ENCODE data around the gene MDFIC. TPM values are rescaled to one million over a fixed set of nuclear protein-coding genes. Genes with fewer than 3 reads are reported as not detected.

Gene MDFIC
- total RNA-seq, 1 experiment from 2014 or later, result 18.6 TPM

DNA sequence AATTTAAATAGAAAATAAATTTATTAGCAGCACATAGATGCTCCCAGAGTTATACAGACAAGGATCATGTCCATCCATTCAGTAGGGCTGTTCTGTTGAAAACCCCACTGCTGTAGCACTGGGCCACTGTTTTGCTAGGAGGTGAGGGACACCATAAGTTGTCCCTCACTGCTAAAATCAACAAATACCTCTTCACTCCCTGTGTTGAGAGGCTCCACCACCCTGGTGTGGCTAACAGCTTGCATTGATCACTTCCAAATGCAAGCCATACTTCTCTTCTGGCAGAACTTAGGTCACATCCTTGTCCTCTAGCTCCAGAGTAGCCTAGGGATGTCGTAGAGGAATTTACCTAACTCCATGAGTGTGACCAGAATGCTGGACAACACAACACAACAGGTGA, 55.4 kb downstream of the MDFIC start:
- no peak for DNase-seq (ENCODE audit: low read depth)
- in situ Hi-C loops (cut with HindIII; ENCODE audit: low pct_unique_long_range_greater_than_20kb, low sequenced_read_pairs), result no loop called here

DNA sequence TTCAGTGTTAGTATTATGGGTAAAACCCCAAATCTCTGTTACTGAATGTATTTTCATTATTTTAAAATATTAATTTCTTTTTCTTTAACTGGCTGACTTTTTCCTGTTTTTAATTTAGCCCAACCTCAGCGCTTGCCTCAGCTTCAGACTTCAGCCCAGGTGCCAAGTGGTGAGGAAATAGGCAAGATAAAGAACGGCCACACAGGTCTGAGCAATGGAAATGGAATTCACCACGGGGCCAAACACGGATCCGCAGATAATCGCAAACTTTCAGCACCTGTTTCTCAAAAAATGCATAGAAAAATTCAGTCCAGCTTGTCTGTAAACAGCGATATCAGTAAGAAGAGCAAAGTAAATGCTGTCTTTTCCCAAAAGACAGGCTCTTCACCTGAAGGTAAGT, 57.5 kb downstream of the MDFIC start:
- in situ Hi-C loops (cut with HindIII; ENCODE audit: low pct_unique_long_range_greater_than_20kb, low sequenced_read_pairs), result no loop called here
- DNase-seq (ENCODE audit: low read depth), result no peak

DNA sequence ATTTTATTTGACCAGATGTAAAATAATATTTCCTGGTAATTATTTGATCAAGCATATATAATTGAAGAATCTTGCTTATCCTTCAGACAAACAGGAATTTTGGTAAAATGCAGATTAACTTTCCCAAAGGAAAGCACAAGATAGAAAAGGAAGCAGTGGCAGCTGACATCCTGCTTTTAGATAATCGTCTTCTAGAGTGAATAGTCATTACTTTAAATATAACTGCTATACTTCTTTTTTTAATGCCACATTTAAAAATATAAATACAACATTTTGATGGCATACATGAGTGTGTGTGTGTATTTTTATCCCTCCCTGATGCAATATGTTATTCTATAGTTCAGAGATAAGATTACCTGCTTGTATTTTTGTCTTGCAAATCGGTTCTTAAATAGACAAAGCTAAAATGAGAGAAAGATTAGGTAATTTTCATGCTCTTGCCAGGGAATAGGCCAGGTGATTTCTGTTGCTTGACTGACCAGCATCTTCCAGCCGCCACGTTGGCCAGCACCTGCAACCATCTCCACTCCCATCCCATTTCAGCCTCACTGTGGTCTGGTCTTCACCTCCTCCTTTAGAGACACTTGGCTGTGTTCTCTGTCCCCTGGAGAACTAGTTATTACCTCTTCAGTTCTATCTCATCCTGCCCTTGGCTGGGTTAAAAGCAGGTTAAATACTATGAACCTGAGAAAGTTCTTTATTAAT, 58.1 kb downstream of the MDFIC start:
- in situ Hi-C loops (cut with HindIII; ENCODE audit: low pct_unique_long_range_greater_than_20kb, low sequenced_read_pairs), result no loop called here
- no peak for DNase-seq (ENCODE audit: low read depth)

DNA sequence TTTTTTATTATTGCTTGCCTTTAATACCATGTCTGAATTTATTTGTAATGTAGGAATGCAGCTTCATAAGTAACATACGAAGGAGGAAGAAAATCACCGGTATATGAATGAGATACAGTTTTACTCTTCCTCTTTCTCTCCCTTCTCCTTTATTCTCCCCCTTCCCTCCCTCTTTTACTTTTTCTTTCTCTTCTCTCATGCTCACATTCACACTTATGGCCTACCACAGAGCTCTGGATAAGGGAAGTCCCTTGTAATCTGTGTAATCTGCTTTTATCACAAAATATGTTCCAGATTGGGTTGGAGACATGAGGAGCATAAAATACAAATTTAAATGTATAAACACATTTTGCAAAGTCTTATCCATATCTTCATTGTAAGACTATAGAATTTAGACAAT, 59.4 kb downstream of the MDFIC start:
- in situ Hi-C loops (cut with HindIII; ENCODE audit: low pct_unique_long_range_greater_than_20kb, low sequenced_read_pairs), result no loop called here
- DNase-seq (ENCODE audit: low read depth), result no peak

DNA sequence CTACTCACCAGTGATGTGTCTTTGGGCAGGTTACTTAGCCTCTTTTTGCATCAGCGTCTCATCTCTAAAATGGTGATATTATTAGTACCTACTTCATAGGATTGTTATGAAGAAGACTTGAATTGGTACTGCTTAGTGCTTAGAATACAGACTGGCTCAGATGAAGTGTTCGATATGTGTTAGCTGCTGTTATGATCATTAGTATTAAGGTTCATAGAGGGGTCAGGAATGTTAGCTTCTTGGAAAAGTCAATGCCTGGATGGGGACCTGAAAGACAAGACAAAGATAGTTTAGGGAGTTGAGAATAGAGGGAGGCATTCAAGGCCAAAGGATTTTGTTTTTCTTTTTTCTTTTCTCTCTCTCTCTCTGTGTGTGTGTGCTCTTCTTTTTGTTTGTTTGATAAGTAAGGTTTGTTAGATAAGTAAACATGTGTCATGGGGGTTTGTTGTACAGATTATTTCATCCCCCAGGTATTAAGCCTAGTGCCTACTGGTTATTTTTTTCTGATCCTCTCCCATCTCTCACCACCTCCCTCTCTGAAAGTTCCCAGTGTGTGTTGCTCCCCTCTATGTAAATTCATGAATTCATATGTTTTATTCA, 63.3 kb downstream of the MDFIC start:
- no peak for DNase-seq (ENCODE audit: low read depth)
- in situ Hi-C loops (cut with HindIII; ENCODE audit: low pct_unique_long_range_greater_than_20kb, low sequenced_read_pairs), result no loop called here

DNA sequence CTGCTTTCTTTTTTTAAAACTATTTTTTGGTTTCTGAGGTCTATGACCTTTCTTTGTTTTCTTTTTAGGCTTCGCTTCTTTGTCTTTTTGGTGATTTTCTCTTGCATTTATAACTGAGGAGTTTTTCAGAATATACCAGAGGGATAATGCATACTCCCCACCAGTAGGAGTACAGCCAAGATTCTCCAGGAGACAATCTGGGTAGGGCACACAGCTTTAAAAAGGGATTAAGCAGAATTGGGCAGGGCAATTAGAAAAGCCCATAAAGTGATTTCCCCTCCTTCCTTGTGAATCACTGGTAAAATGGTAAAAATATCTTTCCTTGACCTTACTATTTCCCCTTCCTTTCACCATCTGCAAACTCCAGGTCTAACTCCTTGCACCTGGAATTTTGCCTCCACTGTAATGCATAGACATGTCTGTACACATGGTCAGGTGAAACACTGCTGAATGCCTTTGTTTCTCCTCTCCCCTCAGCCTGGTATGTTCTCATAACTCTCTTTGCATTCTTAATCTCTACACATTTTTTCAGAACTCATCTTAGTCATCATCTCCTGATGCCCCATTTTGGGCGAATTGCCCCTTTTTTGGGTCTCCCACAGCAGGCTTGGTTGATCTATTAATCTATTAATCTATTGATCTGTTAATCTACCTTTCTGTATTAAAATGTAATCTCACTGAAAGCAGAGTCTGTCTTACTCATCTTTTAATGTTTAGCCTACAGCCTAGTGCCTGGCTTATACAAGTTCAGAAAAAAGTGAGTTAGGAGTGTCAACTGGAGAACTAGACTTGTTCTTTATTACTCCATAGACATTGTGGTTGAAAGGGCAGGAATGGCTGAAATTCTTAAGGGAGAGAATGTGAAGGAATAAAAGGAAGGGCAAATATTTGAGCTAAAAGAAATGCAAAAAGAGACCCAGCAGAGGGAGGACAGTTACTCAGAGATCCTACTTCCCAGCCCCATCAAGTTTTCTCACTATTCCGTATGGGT, 64.6 kb downstream of the MDFIC start:
- no peak for DNase-seq (ENCODE audit: low read depth)
- in situ Hi-C loops (cut with HindIII; ENCODE audit: low pct_unique_long_range_greater_than_20kb, low sequenced_read_pairs), result no loop called here

DNA sequence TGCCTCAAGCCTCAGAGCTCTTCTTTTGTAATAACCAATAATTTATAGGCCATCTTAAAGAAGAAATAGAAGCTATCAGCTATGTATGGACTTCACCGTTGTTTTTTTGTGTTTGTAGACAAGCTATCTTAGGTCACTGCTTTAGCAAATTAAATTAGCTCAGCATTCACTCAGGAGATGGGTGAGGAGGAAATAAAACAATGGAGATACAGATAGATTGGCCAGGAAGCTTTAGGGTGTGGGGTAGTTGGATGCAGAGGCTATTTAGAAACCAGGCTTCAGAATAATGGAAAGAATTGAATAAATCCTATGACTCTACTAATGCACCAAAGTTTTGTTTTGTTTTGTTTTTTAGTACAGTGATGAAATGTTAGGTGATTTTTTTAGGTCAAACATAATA, 66.1 kb downstream of the MDFIC start:
- DNase-seq (ENCODE audit: low read depth), result no peak
- in situ Hi-C loops (cut with HindIII; ENCODE audit: low pct_unique_long_range_greater_than_20kb, low sequenced_read_pairs), result no loop called here

DNA sequence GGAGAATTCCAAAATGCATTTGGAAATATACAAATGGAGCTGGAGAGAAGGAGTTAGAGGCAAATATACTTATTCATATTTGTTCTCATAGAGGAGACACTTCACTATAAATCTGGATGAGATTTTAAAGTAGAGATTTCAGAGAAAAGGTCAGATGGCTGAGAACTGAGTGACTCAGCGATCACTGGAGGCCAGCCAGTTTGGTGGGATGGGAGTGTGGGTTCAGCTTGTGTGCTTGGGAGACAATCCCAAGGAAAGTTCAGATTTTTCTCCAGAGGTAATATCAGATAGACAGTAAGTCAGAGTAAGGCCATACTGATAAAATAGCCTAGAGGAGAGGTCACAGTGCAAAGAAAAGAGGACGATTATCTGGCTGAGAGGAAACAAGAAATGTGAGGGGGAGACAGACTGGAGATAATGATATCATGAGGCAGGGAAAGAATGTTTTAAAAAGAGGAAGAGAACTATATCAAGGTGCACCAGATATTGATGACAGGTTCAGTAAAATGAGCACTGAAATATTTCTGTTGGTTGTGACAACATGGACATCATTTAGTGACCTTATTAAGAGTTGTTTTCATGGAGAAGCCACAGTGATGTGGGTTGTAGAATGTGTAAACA, 67.0 kb downstream of the MDFIC start:
- in situ Hi-C loops (cut with HindIII; ENCODE audit: low pct_unique_long_range_greater_than_20kb, low sequenced_read_pairs), result no loop called here
- peak; percentile 16 for DNase-seq (ENCODE audit: low read depth)

DNA sequence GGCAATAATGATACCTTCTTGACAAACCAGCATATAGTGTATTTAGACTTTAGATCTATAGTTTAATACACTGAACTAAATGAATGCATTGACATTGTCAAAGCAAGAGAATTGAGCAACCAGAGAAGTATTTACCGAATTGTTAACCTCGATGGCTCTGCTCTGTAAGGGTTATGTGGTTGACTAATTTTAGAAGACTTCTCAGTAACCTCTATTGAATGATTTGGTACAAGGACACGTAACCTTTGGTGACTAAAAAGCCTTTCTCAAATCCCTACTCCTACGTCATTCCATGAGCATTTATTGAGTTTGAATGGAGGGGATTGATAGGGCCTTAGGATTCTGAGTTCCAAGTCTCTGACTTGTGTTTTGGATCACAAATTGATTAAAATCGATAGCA, 67.6 kb downstream of the MDFIC start:
- DNase-seq (ENCODE audit: low read depth), result no peak
- in situ Hi-C loops (cut with HindIII; ENCODE audit: low pct_unique_long_range_greater_than_20kb, low sequenced_read_pairs), result no loop called here

DNA sequence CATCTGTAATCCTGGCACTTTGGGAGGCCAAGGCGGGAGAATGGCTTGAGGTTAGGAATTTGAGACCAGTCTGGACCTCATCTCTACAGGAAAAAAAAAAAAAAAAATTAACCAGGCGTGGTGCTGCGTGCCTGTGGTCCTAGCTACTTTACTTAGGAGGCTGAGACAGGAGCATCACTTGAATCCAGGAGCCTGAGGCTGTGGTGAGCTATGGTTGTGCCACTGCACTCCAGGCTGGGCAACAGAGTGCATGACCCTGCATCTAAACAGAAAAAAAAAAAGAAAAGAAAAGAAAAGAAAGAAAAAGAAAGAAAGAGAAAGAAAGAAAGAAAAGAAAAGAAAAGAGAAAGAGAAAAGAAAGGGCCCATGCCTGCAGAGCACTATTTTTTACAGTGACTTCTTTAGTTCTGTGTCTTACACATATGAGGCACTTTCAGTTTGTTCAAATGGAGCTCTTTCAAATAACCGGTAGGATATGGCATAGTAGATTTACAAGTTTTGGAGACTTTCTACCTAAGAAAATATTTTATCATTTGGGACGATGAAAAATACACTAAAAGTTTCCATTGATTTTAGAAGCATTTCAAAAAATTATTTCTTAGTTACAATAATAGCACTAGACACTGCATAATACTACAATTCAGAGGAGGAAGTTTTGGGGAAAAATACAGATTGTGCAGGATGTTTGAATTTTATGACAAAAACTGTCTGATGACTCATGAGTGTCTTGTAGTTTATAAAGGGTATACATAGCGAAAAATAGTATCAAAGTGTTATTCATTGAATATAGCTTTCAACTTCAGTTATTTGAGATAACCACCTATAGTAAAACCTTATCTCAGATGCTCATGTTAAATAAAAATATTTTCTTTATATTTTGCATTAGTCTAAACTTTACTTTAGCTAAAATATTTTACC, 75.9 kb downstream of the MDFIC start:
- in situ Hi-C loops (cut with HindIII; ENCODE audit: low pct_unique_long_range_greater_than_20kb, low sequenced_read_pairs), result no loop called here
- DNase-seq (ENCODE audit: low read depth), result no peak

DNA sequence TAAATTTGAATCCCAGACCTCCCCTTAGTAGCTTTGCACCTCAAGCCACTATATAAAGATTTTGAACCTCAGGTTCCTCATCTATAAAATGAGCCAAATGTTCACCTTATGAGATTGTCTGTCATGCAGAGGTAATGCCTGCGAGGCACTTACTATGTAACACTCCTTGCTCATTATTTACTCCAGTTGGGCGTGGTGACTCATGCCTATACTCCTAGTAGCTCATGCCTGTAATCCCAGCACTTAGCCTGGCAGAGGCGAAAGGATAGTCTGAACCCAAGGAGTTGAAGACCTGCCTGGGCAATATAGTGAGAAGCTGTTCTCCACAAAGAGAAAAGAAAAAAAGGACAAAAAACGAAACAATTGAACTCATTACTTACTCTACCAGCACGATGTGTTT, 82.2 kb downstream of the MDFIC start:
- in situ Hi-C loops (cut with HindIII; ENCODE audit: low pct_unique_long_range_greater_than_20kb, low sequenced_read_pairs), result no loop called here
- no peak for DNase-seq (ENCODE audit: low read depth)

DNA sequence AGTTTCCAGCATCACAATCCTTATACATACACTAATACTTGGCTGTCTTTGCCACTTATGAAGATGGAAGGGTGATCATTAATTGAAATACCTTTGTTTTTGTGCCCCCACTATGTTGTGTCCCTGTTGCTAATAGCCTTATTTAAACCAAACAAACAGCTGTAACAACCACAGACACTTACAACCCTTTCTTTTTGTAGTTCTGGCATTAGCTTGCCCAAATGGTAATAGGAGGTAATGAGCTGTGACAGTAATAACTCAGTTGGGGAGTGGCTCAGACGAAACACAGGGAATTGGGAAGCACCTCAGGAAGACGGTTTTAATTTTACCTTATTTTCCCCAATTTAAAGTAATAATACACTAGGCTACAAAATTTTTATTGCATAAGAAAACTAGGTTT, 83.4 kb downstream of the MDFIC start:
- in situ Hi-C loops (cut with HindIII; ENCODE audit: low pct_unique_long_range_greater_than_20kb, low sequenced_read_pairs), result no loop called here
- peak; percentile 43 for DNase-seq (ENCODE audit: low read depth)

DNA sequence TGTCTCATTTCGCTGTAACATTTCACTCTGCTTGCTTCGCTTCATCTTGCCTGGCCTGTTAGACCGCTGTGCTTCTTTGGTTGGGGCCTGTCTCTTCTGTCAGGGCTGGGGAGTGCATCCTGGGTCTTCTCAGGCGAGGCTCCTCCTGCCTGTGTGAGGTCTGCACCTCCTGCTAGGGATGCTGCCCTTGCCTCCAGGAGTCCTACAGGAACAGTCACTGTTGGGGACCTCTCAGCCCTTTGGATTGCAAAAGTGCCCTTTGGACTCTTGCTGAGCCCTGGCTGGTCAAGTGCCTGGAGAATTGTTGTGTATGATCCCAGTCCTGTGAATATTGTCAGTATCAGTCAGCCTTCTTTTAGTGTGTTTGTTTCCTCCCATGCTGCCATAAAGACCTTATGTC, 84.1 kb downstream of the MDFIC start:
- in situ Hi-C loops (cut with HindIII; ENCODE audit: low pct_unique_long_range_greater_than_20kb, low sequenced_read_pairs), result no loop called here
- peak; percentile 12 for DNase-seq (ENCODE audit: low read depth)

DNA sequence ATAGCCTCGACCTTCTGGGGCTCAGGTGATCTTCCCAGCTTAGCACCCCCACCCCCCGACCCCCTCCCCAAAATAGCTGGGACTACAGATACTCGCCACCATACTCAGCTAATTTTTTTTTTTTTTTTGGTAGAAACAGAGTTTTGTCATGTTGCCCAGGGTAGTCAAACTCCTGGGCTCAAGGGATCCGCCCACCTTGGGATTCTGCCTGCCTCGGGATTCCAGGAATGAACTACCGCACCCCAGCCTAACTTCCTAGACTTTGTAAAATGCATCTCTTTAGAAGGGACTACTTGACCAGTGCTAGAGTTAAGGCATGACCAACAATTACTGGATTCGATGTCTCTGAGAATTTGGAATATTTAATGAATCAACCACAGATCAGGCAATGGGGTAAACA, 85.9 kb downstream of the MDFIC start:
- no peak for DNase-seq (ENCODE audit: low read depth)
- in situ Hi-C loops (cut with HindIII; ENCODE audit: low pct_unique_long_range_greater_than_20kb, low sequenced_read_pairs), result no loop called here

DNA sequence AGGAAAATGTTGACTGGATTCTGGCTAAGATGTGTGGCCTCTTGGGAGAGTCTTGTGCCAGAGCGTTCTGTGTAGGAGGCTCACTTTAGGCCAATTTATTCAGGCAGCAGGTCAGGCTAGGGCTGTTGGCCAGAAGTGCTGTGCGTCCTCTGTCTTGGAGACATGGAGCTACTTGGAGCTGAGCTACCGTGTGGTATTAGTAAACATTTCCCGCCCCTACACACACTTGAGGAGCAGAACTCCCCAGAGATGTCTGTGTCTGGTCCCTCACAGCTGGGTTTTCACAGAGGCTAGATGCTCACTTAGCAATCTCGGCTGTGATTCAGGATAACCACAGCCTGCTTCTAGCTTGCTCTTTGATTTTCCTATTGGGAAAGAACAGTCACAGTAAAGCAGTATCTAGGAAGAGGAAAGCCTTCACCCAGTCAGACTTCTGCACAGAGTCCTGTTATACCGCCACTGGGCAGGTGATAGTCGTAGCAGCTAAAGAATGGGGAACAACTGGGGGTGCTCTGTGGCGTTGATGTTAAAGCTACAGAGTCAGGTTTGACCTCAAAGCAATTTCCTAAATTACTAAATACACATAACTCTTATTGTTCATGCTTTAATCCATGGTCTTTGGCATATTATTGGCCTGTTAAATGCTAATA, 86.7 kb downstream of the MDFIC start:
- in situ Hi-C loops (cut with HindIII; ENCODE audit: low pct_unique_long_range_greater_than_20kb, low sequenced_read_pairs), result no loop called here
- no peak for DNase-seq (ENCODE audit: low read depth)

DNA sequence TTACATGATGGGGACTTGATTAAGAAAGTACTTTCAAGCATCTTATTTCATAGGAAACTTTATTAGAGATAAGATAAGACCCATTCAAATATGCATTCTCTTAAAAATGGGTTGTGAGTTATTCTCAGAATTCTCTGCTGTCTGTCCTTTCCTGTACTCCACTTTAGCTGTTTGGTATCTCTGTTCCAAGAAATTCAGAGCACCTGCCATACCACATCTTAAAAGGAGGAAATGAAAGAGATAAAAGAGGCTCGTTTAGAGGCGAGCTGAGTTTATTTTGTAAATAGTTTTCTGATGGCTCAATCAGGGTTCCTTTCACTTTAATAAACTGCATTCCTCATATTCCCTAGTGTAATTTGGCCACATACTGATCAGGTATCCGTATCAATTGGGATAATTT, 87.2 kb downstream of the MDFIC start:
- no peak for DNase-seq (ENCODE audit: low read depth)
- in situ Hi-C loops (cut with HindIII; ENCODE audit: low pct_unique_long_range_greater_than_20kb, low sequenced_read_pairs), result no loop called here

DNA sequence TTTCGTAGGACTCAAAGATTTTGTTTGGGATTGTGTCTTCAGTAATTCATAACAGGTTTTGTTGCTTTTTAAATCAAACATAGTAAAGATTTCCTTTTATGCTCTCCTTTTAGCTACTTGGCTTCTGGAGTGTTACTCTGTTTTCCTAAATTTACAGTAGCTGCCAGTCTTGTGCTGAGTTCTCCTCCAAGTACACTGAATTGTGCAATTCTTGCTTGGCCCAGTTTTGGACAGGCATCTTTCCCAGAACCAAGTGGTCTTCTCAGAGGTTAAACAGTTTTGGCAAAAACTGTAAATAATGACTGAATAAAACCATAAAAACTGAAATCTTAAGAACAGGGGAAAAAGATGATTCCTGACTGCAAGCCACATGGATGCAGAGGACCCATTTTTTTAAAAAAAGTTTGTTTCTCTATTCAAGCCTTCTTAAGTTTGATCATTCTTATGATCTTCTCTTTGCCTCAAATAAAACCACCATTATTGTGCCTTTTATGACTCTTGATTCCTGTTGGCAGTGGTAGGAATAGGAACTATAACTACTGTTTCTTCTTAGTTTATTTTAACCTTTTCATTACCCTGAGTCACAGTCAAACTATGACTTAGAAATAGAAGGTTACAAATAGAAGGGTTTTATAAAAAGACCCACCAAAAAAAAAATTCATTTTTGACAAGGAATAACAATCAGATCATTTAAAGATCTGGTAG, 88.0 kb downstream of the MDFIC start:
- in situ Hi-C loops (cut with HindIII; ENCODE audit: low pct_unique_long_range_greater_than_20kb, low sequenced_read_pairs), result no loop called here

More for the DNA sequence above, 88.0 kb downstream of the MDFIC start:
- DNase-seq (ENCODE audit: low read depth), result no peak

Data from Caki2 (cell line).